Activated T-cell treated with anti-CD3 and anti-CD28 coated beads for 4 hours (primary cell): ENCODE measurements around the gene HNRNPA1.
"Not testable (repeated sequence)": the region's sequence is repeated elsewhere in the genome, so short reads cannot be mapped to it uniquely, and the experiment has no call there.

Experiments
- DNase-seq: peaks from one replicate; pipeline ENCODE4 v3.0.0-alpha.2; 2020

The HNRNPA1 gene

DNA sequence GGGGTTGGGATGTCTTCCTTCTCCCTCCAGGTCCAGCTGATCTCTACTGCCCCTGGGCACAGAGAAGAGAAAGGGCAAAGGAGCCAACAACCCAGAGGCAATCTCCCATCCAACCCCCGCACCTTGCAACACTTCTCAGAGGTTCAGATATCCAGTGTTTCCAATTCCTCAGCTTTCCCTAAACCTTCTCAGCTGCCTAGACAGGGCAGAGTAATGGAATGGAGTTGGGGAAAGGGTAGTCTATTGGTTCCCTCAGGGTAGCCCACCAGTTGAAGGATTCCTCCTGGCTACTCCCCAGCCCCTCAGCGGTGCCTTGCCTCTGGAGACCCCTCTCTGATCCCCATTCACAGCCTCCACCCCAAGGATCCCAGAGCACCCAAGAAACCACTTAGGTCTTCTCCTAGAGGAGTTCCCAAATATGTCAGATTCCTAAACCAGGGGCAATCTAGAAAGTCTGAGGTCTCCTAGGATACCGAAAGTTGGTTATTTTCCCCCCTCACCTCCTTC is 19.8 kb downstream of the HNRNPA1 start:
- DNase-seq = no peak

DNA sequence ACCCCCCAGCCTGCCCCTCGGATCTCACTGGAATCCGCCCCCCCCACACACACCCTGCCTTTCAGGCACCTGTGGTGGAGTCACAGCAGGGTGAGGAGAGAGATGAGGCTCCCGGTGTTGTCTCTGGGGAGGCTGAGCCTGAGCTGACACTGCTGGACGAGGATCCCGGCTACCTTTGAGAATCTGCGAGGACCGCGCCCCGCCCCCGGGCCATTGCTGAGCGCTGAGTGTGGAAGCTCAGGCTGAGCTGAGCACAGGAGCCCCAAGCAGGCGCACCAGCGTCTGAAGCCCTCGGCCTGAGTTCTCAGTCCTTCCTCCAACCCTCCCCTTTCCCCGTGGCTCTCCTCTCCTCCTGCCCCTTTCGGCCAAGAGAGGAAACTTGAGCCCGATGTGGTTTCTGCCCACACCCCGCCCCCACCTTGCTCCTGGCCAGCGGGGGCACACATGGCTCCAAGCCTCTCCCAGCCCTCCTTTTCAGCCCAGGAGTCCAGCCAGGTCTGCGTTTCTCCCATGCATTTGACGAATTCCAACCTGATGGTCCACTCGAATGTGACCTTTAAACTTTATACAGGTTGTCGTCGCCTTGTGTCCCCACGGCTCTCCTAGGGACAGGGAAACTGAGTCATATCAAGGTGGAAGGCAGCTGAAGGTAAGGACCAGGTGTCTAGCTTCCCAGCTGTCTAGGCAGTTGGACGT is 20.4 kb downstream of the HNRNPA1 start, which contains the start of gene NFE2:
Gene NFE2, minus strand, starts transcription at position 284 of the 696 bp plus-strand sequence. CDS start 5,767 bp downstream, outside the sequence.
- DNase-seq = peak; percentile 16

DNA sequence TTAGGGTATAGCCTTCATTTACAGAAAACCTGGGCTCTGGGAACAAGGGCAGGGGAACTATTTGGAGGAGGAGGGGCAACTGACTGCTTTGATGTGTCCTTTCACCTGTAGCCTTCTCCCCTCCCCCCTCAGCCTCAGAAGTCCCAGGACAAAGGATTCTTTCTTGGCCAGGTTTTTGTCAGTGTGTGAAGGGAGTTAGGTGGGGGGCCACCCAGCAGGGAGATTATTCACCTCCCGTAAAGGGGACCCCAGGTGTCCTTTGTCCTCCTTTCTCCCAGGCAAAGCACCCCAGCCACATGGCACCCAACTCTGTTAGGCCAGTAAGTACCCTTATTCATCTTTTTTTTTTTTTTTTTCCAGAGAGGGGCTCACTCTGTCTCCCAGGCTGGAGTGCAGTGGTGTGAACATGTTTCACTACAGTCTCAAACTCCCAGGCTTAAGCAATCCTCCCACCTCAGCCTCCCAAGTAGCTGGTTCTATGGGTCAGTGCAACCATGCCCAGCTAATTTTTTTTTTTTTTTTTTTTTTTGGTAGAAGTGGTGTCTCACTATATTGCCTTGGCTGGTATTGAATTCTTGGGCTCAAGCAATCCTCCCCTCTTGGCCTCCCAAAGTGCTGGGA is 21.0 kb downstream of the HNRNPA1 start:
- DNase-seq = no peak

DNA sequence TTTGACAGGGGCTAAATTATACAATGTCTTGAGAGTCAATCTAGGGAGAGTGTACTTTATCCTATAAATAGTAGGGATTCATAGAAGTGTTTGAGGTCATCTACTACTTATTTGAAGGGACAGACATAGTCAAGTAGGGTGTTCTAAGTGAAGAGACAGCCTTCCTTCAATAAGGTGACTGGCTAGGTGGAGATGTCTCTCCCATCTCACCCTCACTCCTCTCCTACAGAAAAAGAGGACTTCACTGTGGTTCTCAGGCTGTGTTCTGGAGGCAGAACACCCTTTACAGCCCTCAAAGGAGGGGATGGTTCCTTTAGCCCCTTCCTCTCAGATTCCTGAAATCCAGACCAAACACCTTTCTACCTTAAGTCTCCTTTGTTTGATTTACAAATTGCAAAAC is 23.1 kb downstream of the HNRNPA1 start:
- DNase-seq = no peak

DNA sequence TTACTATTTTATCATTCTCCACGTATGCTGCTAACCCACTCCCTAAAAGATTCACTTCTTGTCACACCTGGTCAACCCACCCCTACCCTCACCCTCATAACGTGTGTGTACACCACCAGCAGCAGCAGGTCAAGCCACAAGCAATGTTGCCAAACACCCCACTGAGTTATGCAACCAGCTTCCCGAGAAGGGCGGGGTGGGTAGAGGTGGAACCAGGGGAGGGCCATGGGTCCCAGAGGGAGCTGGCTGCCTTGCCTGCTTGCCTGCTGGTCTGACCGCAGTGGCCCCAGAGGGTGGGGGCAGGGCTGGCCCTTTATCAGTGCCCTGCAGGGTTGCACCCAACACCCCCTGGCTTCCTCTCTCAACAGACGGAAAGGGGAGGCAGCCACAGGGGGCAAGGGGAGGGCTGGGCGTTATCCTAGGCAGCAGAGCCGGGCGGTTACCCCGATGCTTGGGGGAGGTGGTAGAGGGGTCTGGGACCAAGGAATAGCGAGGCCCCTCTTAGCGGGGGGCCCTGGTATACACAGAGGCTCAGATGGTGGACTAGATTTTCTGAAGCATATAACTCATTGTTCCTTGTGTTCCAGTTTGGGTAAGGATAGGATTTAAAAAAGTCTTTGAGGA is 23.8 kb downstream of the HNRNPA1 start:
- DNase-seq = no peak

DNA sequence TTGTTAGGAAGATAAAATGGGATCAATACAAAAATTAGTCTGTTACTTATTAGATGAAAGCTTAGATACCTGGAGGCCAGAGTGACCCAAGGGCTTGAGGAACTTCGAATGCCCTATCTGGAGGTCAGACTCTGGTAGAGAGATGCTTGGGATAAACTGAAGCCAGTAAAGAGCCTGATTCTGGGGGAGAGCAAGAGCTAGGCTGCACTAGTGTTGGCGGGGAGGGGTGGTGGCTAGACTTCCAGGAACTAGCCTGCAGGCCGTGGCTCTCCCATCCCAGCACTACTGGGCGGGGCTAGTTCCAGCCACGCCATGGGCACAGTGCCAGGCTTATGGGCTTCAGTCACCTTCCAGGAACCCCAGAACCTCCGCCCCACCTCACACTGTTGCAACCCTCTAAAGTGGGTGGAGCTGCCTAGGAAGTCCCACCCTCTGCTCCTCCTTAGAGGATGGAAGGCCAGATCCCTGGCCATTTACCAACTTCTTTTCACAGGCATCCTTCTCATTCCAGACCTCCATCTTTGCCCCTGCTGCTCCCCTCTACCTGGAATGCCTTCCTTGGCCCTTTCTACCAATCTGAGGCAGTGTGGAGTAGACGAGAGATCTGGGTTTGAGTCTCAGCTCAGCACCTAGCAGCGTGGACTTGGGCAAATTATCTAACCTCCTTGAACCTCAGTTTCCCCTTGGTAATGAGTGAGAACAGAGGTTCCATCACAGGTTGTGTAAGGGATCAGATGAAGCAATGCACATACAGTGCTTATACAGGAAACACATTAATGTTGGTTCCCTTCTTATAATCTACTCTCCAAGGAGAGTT is 26.6 kb downstream of the HNRNPA1 start:
- DNase-seq = no peak

DNA sequence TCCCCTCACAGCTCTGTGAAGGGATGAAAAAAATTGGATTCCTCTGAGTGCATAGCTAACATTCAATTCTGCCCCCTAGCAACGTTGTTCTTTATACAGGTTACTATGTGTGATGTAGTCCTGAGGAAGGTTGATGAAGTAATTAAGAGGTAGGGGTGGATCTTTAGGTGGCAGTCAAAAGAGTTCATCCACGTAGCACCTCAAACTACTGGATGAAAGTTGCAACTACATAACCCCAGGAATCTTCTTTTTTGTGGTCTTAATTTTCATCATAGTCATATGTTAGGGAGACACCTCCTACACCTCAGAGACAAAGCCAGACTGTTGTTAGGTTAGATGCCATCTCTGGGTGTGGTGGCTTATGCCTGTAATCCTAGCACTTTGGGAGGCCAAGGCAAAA is 30.5 kb downstream of the HNRNPA1 start:
- no peak for DNase-seq

DNA sequence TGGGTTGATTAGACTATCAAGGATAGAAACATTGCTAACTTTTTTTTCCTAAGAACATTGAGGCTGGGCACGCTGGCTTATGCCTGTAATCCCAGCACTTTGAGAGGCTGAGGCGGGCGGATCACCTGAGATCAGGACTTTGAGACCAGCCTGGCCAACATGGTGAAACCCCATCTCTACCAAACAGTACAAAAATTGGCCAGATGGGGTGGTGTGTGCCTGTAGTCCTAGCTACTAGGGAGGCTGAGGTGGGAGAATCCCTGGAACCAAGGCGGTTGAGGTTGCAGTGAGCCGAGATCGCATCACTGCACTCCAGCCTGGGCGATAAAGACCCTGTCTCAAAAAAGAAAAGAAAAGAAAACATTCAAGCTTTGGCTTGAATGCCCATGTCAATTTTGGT is 31.8 kb downstream of the HNRNPA1 start:
- DNase-seq = not testable (repeated sequence)

DNA sequence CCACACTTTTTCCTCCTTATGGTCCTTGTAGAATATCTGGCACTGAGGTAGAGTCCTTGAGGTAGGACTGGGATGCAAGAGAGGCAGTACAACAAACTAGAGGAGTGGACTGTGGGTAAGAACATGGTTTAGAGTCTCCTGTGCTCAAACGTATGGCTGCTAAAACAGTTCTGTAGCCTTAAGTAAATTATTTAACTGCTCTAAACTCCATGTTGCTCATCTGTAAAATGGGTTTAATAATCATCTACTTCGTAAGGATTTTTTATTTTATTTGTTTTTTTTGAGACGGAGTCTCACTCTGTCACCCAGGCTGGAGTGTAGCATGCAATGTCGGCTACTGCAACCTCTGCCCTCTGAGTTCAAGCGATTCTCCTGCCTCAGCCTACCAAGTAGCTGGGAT is 40.8 kb downstream of the HNRNPA1 start:
- no peak for DNase-seq

DNA sequence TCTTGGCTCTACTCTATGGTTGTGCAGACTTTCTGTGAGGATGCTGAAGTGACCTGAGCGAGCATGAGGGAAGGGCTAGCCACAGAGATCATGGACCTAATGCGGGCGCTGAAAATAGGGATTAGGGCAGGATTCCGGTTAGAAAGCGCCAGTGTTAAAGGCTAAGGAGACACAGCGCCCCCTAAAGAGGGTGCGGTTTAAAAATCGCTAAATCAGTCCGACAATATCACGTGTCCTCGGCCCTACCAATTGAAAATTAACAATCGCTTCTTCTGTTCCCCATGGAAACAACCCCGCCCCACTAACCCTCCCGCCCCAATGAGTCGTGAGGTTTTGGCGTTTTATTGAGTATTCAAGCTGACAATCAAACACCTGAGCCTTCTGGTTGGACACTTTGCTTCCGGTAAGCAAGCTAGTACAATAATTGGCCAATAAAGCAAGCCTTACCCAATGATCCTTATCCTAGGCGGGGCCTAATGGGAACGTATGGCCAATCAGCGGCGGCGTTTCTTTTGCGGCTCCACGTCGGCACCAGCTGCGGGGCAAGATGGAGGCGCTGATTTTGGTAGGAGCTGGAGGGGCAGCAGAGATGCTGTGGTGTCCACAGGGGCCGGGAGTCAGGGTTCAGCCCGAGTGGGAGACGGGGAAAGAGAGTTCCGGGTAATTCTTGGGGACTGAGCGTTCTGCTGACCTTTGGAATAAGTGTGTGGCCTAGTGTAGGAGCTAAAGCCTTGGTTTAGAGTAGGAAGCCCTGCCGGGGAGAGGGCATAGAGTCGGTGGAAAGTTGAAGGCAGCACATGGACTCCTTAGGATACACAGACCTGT is 44.3 kb downstream of the HNRNPA1 start, which contains the start of gene COPZ1:
Gene COPZ1, plus strand, starts transcription at position 515 of the 825 bp plus-strand sequence. Its CDS starts 33 bp downstream, at position 548.
- peak; percentile 93 for DNase-seq

DNA sequence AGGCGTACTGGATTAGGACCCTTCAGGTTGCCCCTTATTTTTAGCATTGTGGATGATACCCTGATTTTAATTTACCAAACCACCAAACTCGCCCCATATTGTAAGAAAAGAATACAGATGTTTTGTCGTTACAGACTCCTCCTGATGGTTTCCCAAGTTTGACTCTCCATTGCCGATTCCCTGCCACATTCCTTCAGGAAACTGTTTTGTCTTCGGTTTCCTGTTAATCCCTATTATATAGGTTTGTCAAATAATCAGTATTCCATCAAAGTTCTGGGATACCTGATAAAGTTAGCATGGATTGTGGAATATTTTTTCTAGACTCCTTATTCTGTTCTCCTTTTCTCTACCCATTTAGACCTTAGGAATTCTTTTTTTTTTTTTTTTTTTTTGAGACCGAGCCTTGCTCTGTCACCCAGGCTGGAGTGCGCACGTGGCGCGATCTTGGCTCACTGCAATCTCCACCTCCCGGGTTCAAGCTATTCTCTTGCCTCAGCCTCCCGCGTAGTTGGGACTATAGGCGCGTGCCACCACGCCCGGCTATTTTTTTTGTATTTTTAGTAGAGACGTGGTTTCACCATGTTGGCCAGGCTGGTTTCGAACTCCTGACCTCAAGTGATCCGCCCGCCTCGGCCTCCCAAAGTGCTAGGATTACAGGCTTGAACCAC is 45.0 kb downstream of the HNRNPA1 start:
- not testable (repeated sequence) for DNase-seq

DNA sequence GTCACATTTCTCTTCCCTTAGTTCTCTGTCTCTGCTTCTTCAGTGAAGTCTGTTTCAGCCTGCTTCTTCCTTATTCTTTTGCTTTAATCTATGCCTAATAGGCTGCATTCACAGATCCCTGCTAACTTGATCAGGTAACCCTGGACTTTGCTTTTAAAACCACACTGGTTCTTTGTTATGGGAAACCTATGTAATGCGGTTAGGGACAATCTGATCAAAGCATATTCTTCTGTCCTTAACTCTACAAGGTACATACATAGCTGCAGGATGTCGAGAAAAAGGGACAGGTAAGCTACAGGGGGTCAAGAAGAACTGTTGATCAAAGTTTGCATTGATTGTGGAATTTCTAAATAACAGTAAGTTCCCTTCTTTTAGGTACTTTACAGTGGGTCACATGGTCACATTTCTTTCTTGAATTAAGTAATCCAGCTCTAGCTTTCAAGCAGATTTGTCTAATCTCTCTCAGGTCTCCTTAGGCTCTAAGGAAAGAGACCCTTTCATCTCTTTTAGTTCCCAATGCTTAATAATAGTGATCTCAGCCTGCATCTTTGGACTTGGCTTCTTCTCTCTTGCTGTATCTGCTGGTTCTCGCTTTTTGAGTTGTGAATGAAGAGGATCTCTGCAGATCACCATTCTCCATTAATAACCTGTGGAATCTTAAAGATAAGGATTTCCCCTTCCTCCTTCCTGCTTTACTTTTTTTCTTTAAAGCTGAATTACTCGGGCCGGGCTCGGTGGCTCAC is 48.2 kb downstream of the HNRNPA1 start:
- DNase-seq = no peak

DNA sequence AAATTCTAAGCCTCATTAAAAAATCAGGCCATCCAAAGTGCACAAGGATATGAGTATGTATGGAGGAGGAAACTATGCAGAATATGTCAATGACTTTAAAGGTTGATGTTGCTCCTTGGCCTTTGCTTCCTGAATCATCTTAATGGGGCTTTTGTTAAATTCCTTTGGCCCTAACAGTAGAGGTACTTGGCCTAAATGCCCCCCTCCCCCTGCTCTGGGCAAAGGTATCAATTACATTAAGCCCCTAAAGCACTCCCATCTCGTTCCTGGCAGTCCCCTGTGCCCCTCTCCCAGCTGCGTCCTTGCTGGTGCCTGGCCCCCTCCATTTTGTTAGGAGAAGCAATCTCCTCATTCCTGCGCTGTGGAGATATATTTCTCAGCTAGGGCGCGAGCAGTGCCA is 49.2 kb downstream of the HNRNPA1 start:
- no peak for DNase-seq

DNA sequence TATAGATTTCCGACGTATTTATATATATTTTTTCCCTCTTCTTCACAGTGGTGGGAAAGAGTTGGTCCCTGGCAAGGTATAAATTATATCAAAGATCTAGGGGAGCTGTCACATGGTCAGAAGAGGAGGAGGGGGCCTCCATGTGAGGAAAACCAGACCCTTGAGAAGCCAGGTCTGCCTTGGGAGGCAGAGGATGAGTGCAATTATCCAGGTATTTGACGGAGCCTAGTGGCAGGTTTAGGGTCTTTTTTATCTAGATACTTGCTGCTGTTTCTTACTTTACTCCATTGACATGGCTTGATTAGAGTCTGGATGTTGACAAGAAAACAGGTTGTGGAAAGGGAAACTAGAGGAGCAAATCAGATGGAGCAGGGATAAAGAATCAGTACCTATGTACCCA is 49.9 kb downstream of the HNRNPA1 start:
- no peak for DNase-seq

DNA sequence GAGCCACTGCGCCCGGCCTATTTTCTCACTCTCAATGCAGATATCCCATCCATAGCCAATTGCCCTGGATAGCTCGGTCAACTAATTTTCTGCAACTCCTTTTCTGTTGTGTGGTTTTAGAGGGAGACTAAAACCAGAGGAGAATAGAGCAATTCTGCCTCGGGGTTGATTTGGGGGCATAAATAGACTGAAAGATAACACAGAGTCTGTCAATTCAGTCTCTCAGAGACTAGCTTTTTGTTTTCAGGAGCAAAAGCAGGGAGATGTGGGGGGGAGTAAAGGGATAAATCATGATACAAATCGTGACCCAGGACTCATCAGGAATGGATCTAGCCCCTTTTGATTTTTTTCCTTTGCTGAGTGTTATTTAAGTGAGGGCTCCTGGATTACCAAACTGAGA is 50.9 kb downstream of the HNRNPA1 start:
- no peak for DNase-seq

DNA sequence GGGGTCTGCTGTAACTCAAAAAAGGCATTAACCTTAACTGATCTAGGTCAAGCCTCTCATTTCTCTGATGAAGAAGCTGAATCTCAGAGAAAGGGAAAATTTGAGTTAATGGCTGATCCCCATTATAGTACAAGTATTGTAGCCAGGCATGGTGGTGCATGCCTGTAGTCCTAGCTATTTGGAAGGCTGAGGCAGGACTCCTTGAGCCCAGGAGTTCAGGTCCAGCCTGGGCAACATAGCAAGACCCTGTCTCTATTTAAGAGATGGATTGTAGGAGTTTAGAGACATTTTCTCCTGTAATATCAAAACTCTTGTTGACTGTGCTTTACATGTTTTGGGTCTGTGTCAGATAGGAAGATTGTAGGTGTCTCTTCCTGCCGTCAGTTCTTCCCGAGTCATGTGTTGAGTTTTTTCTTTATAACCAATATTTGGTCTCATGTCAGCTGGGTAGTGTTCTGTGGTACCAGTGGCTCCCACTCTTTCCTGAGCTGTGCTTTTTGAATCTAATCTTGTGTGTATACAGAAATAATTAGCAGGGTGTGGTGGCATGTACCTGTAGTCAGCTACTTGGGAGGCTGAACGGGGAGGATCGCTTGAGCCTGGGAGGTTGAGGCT is 53.0 kb downstream of the HNRNPA1 start:
- no peak for DNase-seq
